Gastroesophageal sphincter (tissue), 4 donors: ENCODE measurements around the gene NEDD4. TPM values are rescaled to one million over a fixed set of nuclear protein-coding genes. Genes with fewer than 3 reads are reported as not detected.

Source experiments
- ATAC-seq: fragments of 150-250 bp; one replicate; pipeline ENCODE4 v1.9.1; 2016; ENCODE audit warnings: mild to moderate bottlenecking, moderate library complexity
- H3K27ac ChIP-seq, 4 donors: fragments of 200-600 bp; sonication (generic) in 3 of 4; 1 replicate in 3 of 4; 2 replicates in 1 of 4; pipeline ENCODE4 v1.5.1; 2016 to 2019
- H3K27me3 ChIP-seq: fragments of 200-600 bp; sonication (generic); one replicate; pipeline ENCODE4 v1.5.1; 2019
- H3K36me3 ChIP-seq, 2 donors: fragments of 200-600 bp; sonication (generic); one replicate each; pipeline ENCODE4 v1.5.1; 2019; ENCODE audit warnings: control low read depth in 1 of 2
- H3K4me1 ChIP-seq, 3 donors: fragments of 200-600 bp; sonication (generic); 1 replicate in 2 of 3; 2 replicates in 1 of 3; pipeline ENCODE4 v1.5.1; 2016 to 2019; ENCODE audit warnings: control low read depth in 2 of 3
- H3K4me3 ChIP-seq, 2 donors: fragments of 200-600 bp; sonication (generic); one replicate each; pipeline ENCODE4 v1.5.1; 2019; ENCODE audit warnings: mild to moderate bottlenecking in 1 of 2, moderate library complexity in 1 of 2
- H3K9me3 ChIP-seq, 3 donors: fragments of 200-600 bp; sonication (generic); one replicate each; pipeline ENCODE4 v1.5.1; 2017 to 2019; ENCODE audit warnings: control low read depth in 2 of 3
- CTCF ChIP-seq, 4 experiments: fragments of 200-600 bp in 2 of 4; fragments of 450-650 bp in 2 of 4; sonication (generic) in 1 of 4; IDR thresholded peaks; one replicate each; pipeline ENCODE4 v1.5.1; 2017 to 2019; ENCODE audit warnings: antibody characterized with exemption in 4 of 4, mild to moderate bottlenecking in 2 of 4, moderate library complexity in 2 of 4
- EP300 ChIP-seq: sonication (generic); formaldehyde crosslinking; IDR thresholded peaks from one replicate; pipeline ENCODE4 v1.6.1; 2017; ENCODE audit warnings: antibody characterized with exemption, mild to moderate bottlenecking
- POLR2A ChIP-seq, 2 donors: fragments of 450-650 bp; IDR thresholded peaks; one replicate each; pipeline ENCODE4 v1.6.1; 2017; ENCODE audit warnings: antibody characterized with exemption in 2 of 2, mild to moderate bottlenecking in 2 of 2, moderate library complexity in 1 of 2
- POLR2AphosphoS5 ChIP-seq: sonication (generic); formaldehyde crosslinking; IDR thresholded peaks from one replicate; pipeline ENCODE4 v1.6.1; 2017; ENCODE audit warnings: antibody characterized with exemption
- WGBS, 2 donors: methylation state at CpG; one replicate each; pipeline ENCODE4 v1.1.5; 2018; ENCODE audit warnings: low coverage in 1 of 2; 5-methylcytosine and 5-hydroxymethylcytosine counted together
- total RNA-seq, 4 donors: library from RNA; depleted of rRNA; stranded (reverse); fragments of >200 nt; gene quantifications; one replicate each; pipeline ENCODE4 v1.1.0, GENCODE V29; 2016

NEDD4 gene
- total RNA-seq, 4 donors from 2014 or later = 26.8 to 43.9 (median 40.0) TPM

GRCh38 chr15:55891196-55891595, 102.2 kb downstream of the NEDD4 start:
- 85 to 86% methylated on average over 1 of the region's 1 CpG for WGBS, 2 donors
- no peak for TF ChIP-seq EP300
- no peak for TF ChIP-seq POLR2AphosphoS5
- no peak for TF ChIP-seq POLR2A (IDR thresholded peaks at IDR 0.05)
- TF ChIP-seq CTCF (IDR thresholded peaks at IDR 0.05) = no peak

DNA sequence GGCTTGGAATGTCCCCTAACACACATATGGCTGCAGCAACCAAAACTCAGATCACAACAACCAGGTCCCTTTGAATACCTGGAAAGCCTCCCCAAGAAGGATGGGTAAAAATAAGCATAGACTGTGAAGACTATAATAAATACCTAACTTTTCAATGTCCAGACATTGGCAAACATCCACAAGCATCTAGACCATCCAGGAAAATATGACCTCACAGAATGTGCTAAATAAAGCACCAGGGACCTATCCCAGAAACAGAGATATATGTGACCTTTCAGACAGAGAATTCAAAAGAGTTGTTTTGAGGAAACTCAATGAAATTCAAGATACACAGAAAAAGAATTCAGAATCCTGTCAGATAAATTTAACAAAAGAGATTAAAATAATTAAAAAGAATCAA, 109.2 kb downstream of the NEDD4 start:
- no peak for ATAC-seq

More at GRCh38 chr15:55891196-55891595, 102.2 kb downstream of the NEDD4 start:
- Histone ChIP-seq H3K27ac (no peak overlapping the region), H3K4me1 (no peaks in the 10 kb centered on the region), H3K27me3 (no peaks in the 10 kb centered on the region), H3K36me3 (no peaks in the 10 kb centered on the region), H3K9me3 (peaks cover 0 to 18% (median 0%) of the 10 kb centered on the region in 3 donors), H3K4me3 (no peak overlapping the region)
- ATAC-seq = no peak

DNA sequence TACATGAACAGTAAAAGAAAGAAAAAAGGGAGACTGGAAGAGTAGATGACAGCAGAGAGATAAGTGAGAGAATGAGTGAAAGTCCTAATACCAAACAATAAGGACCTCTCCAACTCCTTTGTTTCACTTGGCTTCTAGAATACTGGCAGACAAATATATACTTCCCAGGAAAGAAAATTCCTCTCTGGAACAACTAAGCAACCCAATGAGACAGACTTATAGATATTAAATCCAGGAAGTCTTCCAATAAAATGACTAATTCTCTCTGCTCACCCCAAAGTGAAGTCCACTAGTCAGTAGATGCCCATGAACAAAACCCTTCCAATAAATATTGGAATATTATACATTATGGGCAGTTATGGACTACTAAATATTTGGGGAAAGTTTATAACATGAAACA, 114.2 kb downstream of the NEDD4 start:
- H3K4me3 ChIP-seq = no peak overlapping the region
- no peak overlapping the region for H3K27ac ChIP-seq
- no peaks in the 10 kb centered on the region for H3K27me3 ChIP-seq
- ATAC-seq = no peak
- H3K4me1 ChIP-seq = peaks cover 0 to 4% (median 0%) of the 10 kb centered on the region in 3 donors
- no peaks in the 10 kb centered on the region for H3K9me3 ChIP-seq
- TF ChIP-seq EP300 (no peak), POLR2AphosphoS5 (no peak), POLR2A (IDR thresholded peaks at IDR 0.05) (no peak), CTCF (IDR thresholded peaks at IDR 0.05) (no peak)
- H3K36me3 ChIP-seq = no peaks in the 10 kb centered on the region

More for the DNA sequence above, 109.2 kb downstream of the NEDD4 start:
- Histone ChIP-seq H3K27ac (no peak overlapping the region), H3K4me3 (no peak overlapping the region), H3K9me3 (peaks cover 0 to 18% (median 0%) of the 10 kb centered on the region in 3 donors), H3K27me3 (no peaks in the 10 kb centered on the region), H3K4me1 (peaks cover 0 to 6% (median 0%) of the 10 kb centered on the region in 3 donors), H3K36me3 (no peaks in the 10 kb centered on the region)
- TF ChIP-seq CTCF (IDR thresholded peaks at IDR 0.05) (no peak), POLR2AphosphoS5 (no peak), EP300 (no peak), POLR2A (IDR thresholded peaks at IDR 0.05) (no peak)

DNA sequence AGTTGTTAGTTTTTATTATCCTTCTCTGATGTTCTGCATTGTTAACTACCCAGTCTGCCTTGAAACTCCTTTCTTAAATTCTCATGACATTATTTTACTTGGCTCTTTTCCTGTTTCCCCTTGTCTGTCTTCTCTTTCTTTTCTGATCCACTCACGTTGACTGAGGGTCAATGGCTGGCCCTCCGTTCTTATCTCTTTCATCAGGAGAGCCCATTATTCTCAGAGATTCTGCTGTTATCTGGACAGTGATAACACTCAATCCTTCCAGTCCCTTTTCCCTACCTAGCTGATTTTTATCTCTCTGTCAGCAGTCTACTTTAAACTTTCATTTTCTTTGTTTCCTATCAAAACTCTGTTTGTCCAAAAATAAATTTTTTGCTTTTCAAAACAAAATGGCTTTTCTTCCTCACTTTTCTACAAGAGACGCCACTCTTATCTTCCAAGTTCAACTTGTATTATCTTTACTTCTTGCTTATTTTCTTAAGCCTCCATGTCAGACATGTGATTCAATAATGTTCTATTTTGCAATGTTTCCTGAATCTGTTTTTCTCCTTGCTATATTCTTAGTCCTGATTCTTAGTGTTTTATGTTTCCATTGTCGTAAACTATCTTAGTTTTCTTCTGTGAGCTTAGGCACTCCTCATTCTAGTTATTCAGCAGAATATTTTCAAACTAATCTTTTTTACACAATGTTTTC, 120.2 kb downstream of the NEDD4 start:
- H3K9me3 ChIP-seq = no peaks in the 10 kb centered on the region
- no peaks in the 10 kb centered on the region for H3K4me1 ChIP-seq
- H3K27ac ChIP-seq = no peak overlapping the region
- H3K36me3 ChIP-seq = peaks cover 0 to 6% of the 10 kb centered on the region in 2 donors
- H3K4me3 ChIP-seq = no peak overlapping the region
- WGBS, 2 donors = 73 to 80% methylated on average over 2 to 4 of the region's 4 CpGs
- no peaks in the 10 kb centered on the region for H3K27me3 ChIP-seq
- no peak for ATAC-seq
- TF ChIP-seq POLR2AphosphoS5 = no peak
- no peak for TF ChIP-seq POLR2A (IDR thresholded peaks at IDR 0.05)
- TF ChIP-seq CTCF (IDR thresholded peaks at IDR 0.05) = no peak
- TF ChIP-seq EP300 = no peak

- no peak for TF ChIP-seq CTCF (IDR thresholded peaks at IDR 0.05)
- ATAC-seq = no peak
- Histone ChIP-seq H3K27me3 (no peaks in the 10 kb centered on the region), H3K4me3 (no peak overlapping the region), H3K4me1 (no peaks in the 10 kb centered on the region), H3K27ac (no peak overlapping the region), H3K9me3 (no peaks in the 10 kb centered on the region), H3K36me3 (peaks cover 0 to 9% of the 10 kb centered on the region in 2 donors)
- 73 to 80% methylated on average over 2 of the region's 2 CpGs for WGBS, 2 donors
Measured at GRCh38 chr15:55872471-55872870, 120.9 kb downstream of the NEDD4 start.
